AG10803 (cell line): Measurements from ENCODE around the gene SLC7A1.

Experiments used
- DNase-seq: peaks from one replicate; pipeline ENCODE4 v3.0.0; 2010; ENCODE audit warnings: low read depth
- H3K4me3 ChIP-seq: 2 replicates; pipeline ENCODE4 v1.5.1; 2011; ENCODE audit warnings: mild to moderate bottlenecking, low read length, control low read depth
- CTCF ChIP-seq: conservative IDR thresholded peaks from 2 replicates; pipeline ENCODE4 v1.5.1; 2011; ENCODE audit warnings: mild to moderate bottlenecking, low read length, control low read depth, inconsistent platforms

Gene SLC7A1

GRCh38 chr13:29519921-29520320 is 75.6 kb downstream of the SLC7A1 start:
- DNase-seq = no peak
- no peak for TF ChIP-seq CTCF
- H3K4me3 ChIP-seq = no peak overlapping the region

GRCh38 chr13:29516880-29517279 is 78.6 kb downstream of the SLC7A1 start:
- H3K4me3 ChIP-seq = no peak overlapping the region
- TF ChIP-seq CTCF = no peak
- no peak for DNase-seq

- H3K4me3 ChIP-seq = no peak overlapping the region
- no peak for DNase-seq
- TF ChIP-seq CTCF = no peak
Observed at GRCh38 chr13:29516012-29516411, 79.5 kb downstream of the SLC7A1 start.

- no peak for DNase-seq
- no peak for TF ChIP-seq CTCF
- H3K4me3 ChIP-seq = no peak overlapping the region
Observed at GRCh38 chr13:29515372-29515771, 80.1 kb downstream of the SLC7A1 start.

GRCh38 chr13:29514720-29515310 is 80.7 kb downstream of the SLC7A1 start:
- no peak for TF ChIP-seq CTCF
- no peak overlapping the region for H3K4me3 ChIP-seq
- no peak for DNase-seq

GRCh38 chr13:29513981-29514719 is 81.3 kb downstream of the SLC7A1 start:
- TF ChIP-seq CTCF = no peak
- peak; percentile 77 for DNase-seq
- no peak overlapping the region for H3K4me3 ChIP-seq
